Brain microvascular endothelial cell (primary cell): ENCODE measurements around the gene CNN3.
A peak's percentile ranks its signal among the peaks of the same experiment; 100 is the strongest.

Experiments
- DNase-seq: peaks from one replicate; pipeline ENCODE4 v3.0.0-alpha.2; 2020
- H3K27ac ChIP-seq: fragments of 250-450 bp; sonication (Bioruptor Pico); 2 replicates; pipeline ENCODE4 v1.5.1; 2020; ENCODE audit warnings: mild to moderate bottlenecking, moderate library complexity
- H3K27me3 ChIP-seq: fragments of 250-450 bp; sonication (Bioruptor Pico); replicated peaks from 2 replicates; pipeline ENCODE4 v1.5.1; 2020; ENCODE audit warnings: mild to moderate bottlenecking
- H3K36me3 ChIP-seq: fragments of 250-450 bp; sonication (Bioruptor Pico); replicated peaks from 2 replicates; pipeline ENCODE4 v1.5.1; 2020; ENCODE audit warnings: mild to moderate bottlenecking
- H3K4me3 ChIP-seq: 2 replicates; pipeline ENCODE4 v1.5.1; 2011; ENCODE audit warnings: low read depth, mild to moderate bottlenecking, control low read depth, low read length, moderate library complexity
- CTCF ChIP-seq: IDR thresholded peaks from 2 replicates; pipeline ENCODE4 v1.5.1; 2011; ENCODE audit warnings: low read depth, mild to moderate bottlenecking, moderate library complexity, low read length, control low read depth, inconsistent platforms; ENCODE audit errors: missing control alignments
- in situ Hi-C: cut with HindIII; loops from 2 replicates; pipeline ENCODE4 v1.10.0; 2017; ENCODE audit warnings: low sequenced_read_pairs, low pct_ligation_motif_present

Gene CNN3

GRCh38 chr1:94887603-94888171 lies 39.2 kb downstream of the CNN3 start:
- no peaks in the 10 kb centered on the region for H3K27me3 ChIP-seq
- H3K36me3 ChIP-seq = no peaks in the 10 kb centered on the region
- in situ Hi-C loops = no loop called here
- no peak overlapping the region for H3K4me3 ChIP-seq
- DNase-seq = no peak
- TF ChIP-seq CTCF = no peak
- no peak overlapping the region for H3K27ac ChIP-seq

GRCh38 chr1:94887106-94887505 lies 39.8 kb downstream of the CNN3 start:
- TF ChIP-seq CTCF = no peak
- H3K4me3 ChIP-seq = no peak overlapping the region
- H3K27me3 ChIP-seq = no peaks in the 10 kb centered on the region
- in situ Hi-C loops = no loop called here
- no peaks in the 10 kb centered on the region for H3K36me3 ChIP-seq
- DNase-seq = no peak
- no peak overlapping the region for H3K27ac ChIP-seq

GRCh38 chr1:94886361-94886760 lies 40.5 kb downstream of the CNN3 start:
- in situ Hi-C loops = no loop called here
- no peaks in the 10 kb centered on the region for H3K27me3 ChIP-seq
- DNase-seq = no peak

GRCh38 chr1:94884507-94884906 lies 42.4 kb downstream of the CNN3 start:
- no peak overlapping the region for H3K4me3 ChIP-seq
- H3K27me3 ChIP-seq = no peaks in the 10 kb centered on the region
- in situ Hi-C loops = no loop called here
- no peak for TF ChIP-seq CTCF
- no peaks in the 10 kb centered on the region for H3K36me3 ChIP-seq
- H3K27ac ChIP-seq = peak overlapping the region; percentile 41
- DNase-seq = no peak

More at GRCh38 chr1:94886361-94886760, 40.5 kb downstream of the CNN3 start:
- Histone ChIP-seq H3K36me3 (no peaks in the 10 kb centered on the region), H3K4me3 (no peak overlapping the region), H3K27ac (no peak overlapping the region)
- no peak for TF ChIP-seq CTCF

GRCh38 chr1:94884106-94884505 lies 42.8 kb downstream of the CNN3 start:
- Histone ChIP-seq H3K27ac (peak overlapping the region; percentile 41), H3K36me3 (no peaks in the 10 kb centered on the region), H3K4me3 (no peak overlapping the region), H3K27me3 (no peaks in the 10 kb centered on the region)
- in situ Hi-C loops = no loop called here
- TF ChIP-seq CTCF = no peak
- DNase-seq = peak; percentile 61

GRCh38 chr1:94883691-94884090 lies 43.2 kb downstream of the CNN3 start:
- in situ Hi-C loops = no loop called here
- peak overlapping the region; percentile 41 for H3K27ac ChIP-seq
- DNase-seq = peak; percentile 49
- H3K27me3 ChIP-seq = no peaks in the 10 kb centered on the region
- H3K36me3 ChIP-seq = no peaks in the 10 kb centered on the region
- no peak for TF ChIP-seq CTCF
- H3K4me3 ChIP-seq = no peak overlapping the region
